Activated CD8-positive, alpha-beta memory T cell treated with anti-CD3 and anti-CD28 coated beads, Interleukin-2, amount 50 U/mL, for 48 hours (primary cell): ENCODE results near the gene EIF1B.

ENCODE experiments used
- DNase-seq: peaks from one replicate; pipeline ENCODE4 v3.0.0-alpha.2; 2020

Gene EIF1B

GRCh38 chr3:40309925-40310695 is 603 bp downstream of the EIF1B start:
- DNase-seq: peak; percentile 75

GRCh38 chr3:40310705-40311104 is 1.2 kb downstream of the EIF1B start:
- DNase-seq: no peak

- no peak for DNase-seq
Observed at GRCh38 chr3:40312661-40313226, 3.2 kb downstream of the EIF1B start.

- no peak for DNase-seq
Observed at GRCh38 chr3:40313975-40314860, 4.7 kb downstream of the EIF1B start.

- DNase-seq: no peak
Observed at GRCh38 chr3:40317061-40317855, 7.8 kb downstream of the EIF1B start.

GRCh38 chr3:40321818-40322217 is 12.3 kb downstream of the EIF1B start:
- no peak for DNase-seq

GRCh38 chr3:40323946-40324345 is 14.4 kb downstream of the EIF1B start:
- DNase-seq: no peak

- DNase-seq: no peak
Observed at GRCh38 chr3:40324621-40325020, 15.1 kb downstream of the EIF1B start.

GRCh38 chr3:40325465-40325864 is 16.0 kb downstream of the EIF1B start:
- DNase-seq: no peak

- no peak for DNase-seq
Observed at GRCh38 chr3:40328374-40328773, 18.9 kb downstream of the EIF1B start.

GRCh38 chr3:40329071-40329470 is 19.6 kb downstream of the EIF1B start:
- DNase-seq: no peak

GRCh38 chr3:40332684-40333083 is 23.2 kb downstream of the EIF1B start:
- no peak for DNase-seq

- no peak for DNase-seq
Observed at GRCh38 chr3:40333416-40333815, 23.9 kb downstream of the EIF1B start.

- DNase-seq: no peak
Observed at GRCh38 chr3:40333852-40334251, 24.3 kb downstream of the EIF1B start.

GRCh38 chr3:40336101-40336500 is 26.6 kb downstream of the EIF1B start:
- DNase-seq: no peak

- no peak for DNase-seq
Observed at GRCh38 chr3:40336511-40337135, 27.1 kb downstream of the EIF1B start.

GRCh38 chr3:40337136-40338108 is 27.9 kb downstream of the EIF1B start:
- DNase-seq: peak; percentile 59

- no peak for DNase-seq
Observed at GRCh38 chr3:40339871-40340270, 30.4 kb downstream of the EIF1B start.

- no peak for DNase-seq
Observed at GRCh38 chr3:40340541-40341170, 31.1 kb downstream of the EIF1B start.

GRCh38 chr3:40341671-40342070 is 32.2 kb downstream of the EIF1B start:
- no peak for DNase-seq

- DNase-seq: no peak
Observed at GRCh38 chr3:40350529-40350928, 41.0 kb downstream of the EIF1B start.
